PC-9 (cell line): Measurements from ENCODE around the gene FBXL5.

ENCODE experiments used
- CTCF ChIP-seq: fragments of 200-600 bp; sonication (generic); conservative IDR thresholded peaks from 2 replicates; pipeline ENCODE4 v1.6.1; 2017; ENCODE audit warnings: mixed run types, antibody characterized with exemption, mild to moderate bottlenecking, moderate library complexity
- EZH2 ChIP-seq: fragments of 200-600 bp; sonication (generic); IDR thresholded peaks from 2 replicates; pipeline ENCODE4 v1.8.0; 2017; ENCODE audit warnings: antibody characterized with exemption, low read depth

GRCh38 chr4:15653864-15654592, 1.1 kb downstream of the FBXL5 start:
- TF ChIP-seq EZH2 = no peak
- TF ChIP-seq CTCF = no peak
